AG09309 (cell line): Measurements from ENCODE around the gene GPR61.

ENCODE experiments used
- DNase-seq: peaks from one replicate; pipeline ENCODE4 v3.0.0-alpha.2; 2010; ENCODE audit warnings: low read depth
- H3K4me3 ChIP-seq: 2 replicates; pipeline ENCODE4 v1.5.1; 2011; ENCODE audit warnings: mild to moderate bottlenecking, low read depth, low read length, moderate library complexity; ENCODE audit not compliant: control insufficient read depth
- TF ChIP-seq, protein P1 (sequence below): IDR thresholded peaks from 2 replicates; pipeline ENCODE4 v1.5.1; 2011; ENCODE audit warnings: mild to moderate bottlenecking, low read depth, low read length, inconsistent platforms; ENCODE audit not compliant: insufficient read depth, control insufficient read depth; ENCODE audit errors: missing control alignments

Gene GPR61

GRCh38 chr1:109556563-109556962 lies 16.9 kb downstream of the GPR61 start:
- TF ChIP-seq, protein P1, sequence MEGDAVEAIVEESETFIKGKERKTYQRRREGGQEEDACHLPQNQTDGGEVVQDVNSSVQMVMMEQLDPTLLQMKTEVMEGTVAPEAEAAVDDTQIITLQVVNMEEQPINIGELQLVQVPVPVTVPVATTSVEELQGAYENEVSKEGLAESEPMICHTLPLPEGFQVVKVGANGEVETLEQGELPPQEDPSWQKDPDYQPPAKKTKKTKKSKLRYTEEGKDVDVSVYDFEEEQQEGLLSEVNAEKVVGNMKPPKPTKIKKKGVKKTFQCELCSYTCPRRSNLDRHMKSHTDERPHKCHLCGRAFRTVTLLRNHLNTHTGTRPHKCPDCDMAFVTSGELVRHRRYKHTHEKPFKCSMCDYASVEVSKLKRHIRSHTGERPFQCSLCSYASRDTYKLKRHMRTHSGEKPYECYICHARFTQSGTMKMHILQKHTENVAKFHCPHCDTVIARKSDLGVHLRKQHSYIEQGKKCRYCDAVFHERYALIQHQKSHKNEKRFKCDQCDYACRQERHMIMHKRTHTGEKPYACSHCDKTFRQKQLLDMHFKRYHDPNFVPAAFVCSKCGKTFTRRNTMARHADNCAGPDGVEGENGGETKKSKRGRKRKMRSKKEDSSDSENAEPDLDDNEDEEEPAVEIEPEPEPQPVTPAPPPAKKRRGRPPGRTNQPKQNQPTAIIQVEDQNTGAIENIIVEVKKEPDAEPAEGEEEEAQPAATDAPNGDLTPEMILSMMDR: no peak
- DNase-seq: no peak
- H3K4me3 ChIP-seq: no peak overlapping the region

- TF ChIP-seq, protein P1: no peak
- no peak for DNase-seq
- no peak overlapping the region for H3K4me3 ChIP-seq
Measured at GRCh38 chr1:109557520-109557919, 17.8 kb downstream of the GPR61 start.

DNA sequence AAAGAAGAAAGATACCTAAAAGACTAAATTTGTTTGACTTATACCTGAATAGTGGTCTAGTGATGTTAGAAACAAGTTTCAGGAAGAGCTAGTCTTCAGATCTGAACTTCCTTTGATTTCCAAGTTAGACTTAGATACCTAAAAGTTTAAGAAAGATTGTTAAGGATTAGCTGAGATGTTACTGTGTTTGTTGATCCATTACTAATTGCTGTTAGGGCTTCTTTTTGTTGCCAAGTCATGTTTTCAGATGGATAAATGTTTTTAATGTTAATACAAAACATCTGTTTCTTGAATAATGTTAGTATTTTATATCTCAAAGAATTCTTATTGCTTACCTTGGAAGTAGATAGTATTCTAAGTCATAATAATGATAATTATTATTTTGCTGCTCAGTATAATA lies 20.3 kb downstream of the GPR61 start:
- TF ChIP-seq, protein P1: no peak
- no peak for DNase-seq
- no peak overlapping the region for H3K4me3 ChIP-seq

- H3K4me3 ChIP-seq: no peak overlapping the region
- TF ChIP-seq, protein P1: no peak
- no peak for DNase-seq
Measured at GRCh38 chr1:109564194-109564878, 24.7 kb downstream of the GPR61 start.

DNA sequence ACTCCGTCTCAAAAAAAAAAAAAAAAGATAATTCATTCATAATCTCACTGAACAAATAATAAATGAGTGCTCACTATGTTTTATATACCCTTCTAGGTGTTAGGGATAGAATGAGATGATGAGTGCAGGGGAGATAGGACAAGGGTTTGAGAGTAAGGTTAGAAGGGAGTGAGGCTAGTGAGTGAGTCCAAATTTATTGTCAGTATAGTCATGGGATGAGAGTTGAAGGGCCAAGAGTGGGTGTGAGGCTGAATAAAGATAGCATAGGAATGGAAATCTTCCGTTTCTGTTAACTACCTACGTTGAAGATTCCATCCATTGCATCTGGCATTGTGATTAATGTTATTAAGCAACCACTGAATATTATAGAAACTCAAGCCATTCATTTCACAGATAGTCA lies 25.6 kb downstream of the GPR61 start:
- TF ChIP-seq, protein P1: no peak
- H3K4me3 ChIP-seq: no peak overlapping the region
- DNase-seq: no peak

- no peak for DNase-seq
- H3K4me3 ChIP-seq: no peak overlapping the region
- TF ChIP-seq, protein P1: no peak
Measured at GRCh38 chr1:109566982-109567381, 27.3 kb downstream of the GPR61 start.
